Adrenal gland (tissue), 5 donors: ENCODE measurements around the gene CDH4.

ENCODE experiments used
- CTCF ChIP-seq, 6 experiments: fragments of 450-650 bp in 4 of 6; fragments of 200-600 bp in 2 of 6; sonication (generic) in 1 of 6; IDR thresholded peaks; 1 replicate in 5 of 6; 2 replicates in 1 of 6; pipeline versions ENCODE4 v1.5.1 to v1.8.0; 2016 to 2021; ENCODE audit warnings: antibody characterized with exemption in 6 of 6, mild to moderate bottlenecking in 2 of 6, moderate library complexity in 1 of 6
- POLR2A ChIP-seq, 2 donors: fragments of 450-650 bp; IDR thresholded peaks; one replicate each; pipeline ENCODE4 v1.6.1; 2017; ENCODE audit warnings: antibody characterized with exemption in 2 of 2, mild to moderate bottlenecking in 2 of 2, moderate library complexity in 1 of 2
- donor health status: DM: no; HTN: no; CAD: no.

GRCh38 chr20:61492065-61492464 is 240.0 kb downstream of the CDH4 start:
- TF ChIP-seq CTCF (IDR thresholded peaks at IDR 0.05): no peak
- TF ChIP-seq POLR2A (IDR thresholded peaks at IDR 0.05): no peak
